SU-DHL-6 (cell line): ENCODE measurements around the gene ST8SIA5.

ENCODE experiments used
- H2AFZ ChIP-seq: fragments of 200-600 bp; sonication (generic); 2 replicates; pipeline ENCODE4 v1.6.1; 2014; ENCODE audit warnings: low read depth, mild to moderate bottlenecking, moderate library complexity, mixed read lengths, antibody characterized with exemption, low read length; ENCODE audit not compliant: severe bottlenecking
- H3F3A ChIP-seq: fragments of 200-600 bp; shearing (Covaris generic); 2 replicates; pipeline ENCODE4 v1.6.0; 2016; ENCODE audit warnings: antibody characterized with exemption, mild to moderate bottlenecking; ENCODE audit not compliant: insufficient read depth
- H3K27ac ChIP-seq: fragments of 200-600 bp; sonication (generic); 2 replicates; pipeline ENCODE4 v1.5.1; 2016; ENCODE audit warnings: low read depth, mild to moderate bottlenecking, low read length, moderate library complexity, mixed read lengths
- H3K27me3 ChIP-seq: fragments of 200-600 bp; sonication (generic), shearing (Covaris generic); 2 replicates; pipeline ENCODE4 v1.6.0; 2014; ENCODE audit warnings: mild to moderate bottlenecking, low read length
- H3K36me3 ChIP-seq: fragments of 200-600 bp; sonication (generic); 2 replicates; pipeline ENCODE4 v1.6.1; 2014; ENCODE audit warnings: mild to moderate bottlenecking, low read length, mixed read lengths
- H3K4me2 ChIP-seq: fragments of 300-600, 200-600 bp; shearing (Covaris generic), sonication (generic); 2 replicates; pipeline ENCODE4 v1.6.0; 2014; ENCODE audit warnings: low read length, low read depth, mild to moderate bottlenecking; ENCODE audit not compliant: poor library complexity, severe bottlenecking
- H3K4me3 ChIP-seq: fragments of 200-600 bp; sonication (generic); 2 replicates; pipeline ENCODE4 v1.5.1; 2014; ENCODE audit warnings: antibody characterized with exemption, low read length, mild to moderate bottlenecking, mixed read lengths; ENCODE audit not compliant: insufficient read depth, poor library complexity, severe bottlenecking
- H3K79me2 ChIP-seq: fragments of 200-600 bp; sonication (generic); 2 replicates; pipeline ENCODE4 v1.6.1; 2014; ENCODE audit warnings: mild to moderate bottlenecking, low read length, moderate library complexity; ENCODE audit not compliant: insufficient read depth
- H3K9ac ChIP-seq: fragments of 200-600 bp; sonication (generic); 2 replicates; pipeline ENCODE4 v1.7.0; 2014; ENCODE audit warnings: mild to moderate bottlenecking, low read length
- H3K9me2 ChIP-seq: fragments of 200-600 bp; sonication (generic); replicated peaks from 2 replicates; pipeline ENCODE4 v1.6.1; 2014; ENCODE audit warnings: low read length; ENCODE audit not compliant: insufficient read depth
- H3K9me3 ChIP-seq: fragments of 200-600 bp; sonication (generic); 2 replicates; pipeline ENCODE4 v1.6.1; 2014; ENCODE audit warnings: low read length, mixed read lengths; ENCODE audit not compliant: insufficient read depth
- H4K20me1 ChIP-seq: fragments of 200-600 bp; sonication (generic); 2 replicates; pipeline ENCODE4 v1.6.1; 2014; ENCODE audit warnings: low read depth, mild to moderate bottlenecking, antibody characterized with exemption, low read length, moderate library complexity, mixed read lengths
- CTCF ChIP-seq: fragments of 200-600 bp; sonication (generic); IDR thresholded peaks from one replicate; pipeline ENCODE4 v1.5.1; 2017; ENCODE audit warnings: antibody characterized with exemption, mild to moderate bottlenecking, low read length, moderate library complexity; ENCODE audit not compliant: insufficient read depth, poor library complexity, severe bottlenecking
- EZH2phosphoT487 ChIP-seq: fragments of 200-600 bp; sonication (generic), shearing (Covaris generic); conservative IDR thresholded peaks from 2 replicates; pipeline ENCODE4 v1.6.1; 2018; ENCODE audit warnings: mild to moderate bottlenecking, antibody characterized with exemption, low read length, moderate library complexity, mixed read lengths

ST8SIA5 gene

GRCh38 chr18:46789088-46789487, 32.2 kb upstream of the ST8SIA5 start:
- no peaks in the 10 kb centered on the region for H3K27me3 ChIP-seq
- H3K4me2 ChIP-seq = no peak overlapping the region
- no peak overlapping the region for H3K27ac ChIP-seq
- H3K36me3 ChIP-seq = peaks cover 3% of the 10 kb centered on the region; the same call in 1 of the 2 replicates
- no peaks in the 10 kb centered on the region for H3K79me2 ChIP-seq
- H3K9ac ChIP-seq = no peak overlapping the region
- no peak overlapping the region for H3K4me3 ChIP-seq
- H3K9me2 ChIP-seq = no peaks in the 10 kb centered on the region
- no peak overlapping the region for H2AFZ ChIP-seq
- H3K9me3 ChIP-seq = no peaks in the 10 kb centered on the region
- TF ChIP-seq CTCF (no peak), EZH2phosphoT487 (no peak)
- H4K20me1 ChIP-seq = no peaks in the 10 kb centered on the region
- H3F3A ChIP-seq = no peaks in the 10 kb centered on the region

GRCh38 chr18:46787674-46788073, 30.8 kb upstream of the ST8SIA5 start:
- H3K4me3 ChIP-seq = no peak overlapping the region
- no peaks in the 10 kb centered on the region for H3K9me2 ChIP-seq
- H2AFZ ChIP-seq = no peak overlapping the region
- no peak overlapping the region for H3K4me2 ChIP-seq
- TF ChIP-seq EZH2phosphoT487 (no peak), CTCF (no peak)
- no peaks in the 10 kb centered on the region for H3K79me2 ChIP-seq
- no peaks in the 10 kb centered on the region for H3F3A ChIP-seq
- H3K9me3 ChIP-seq = no peaks in the 10 kb centered on the region
- H3K27me3 ChIP-seq = no peaks in the 10 kb centered on the region
- H4K20me1 ChIP-seq = no peaks in the 10 kb centered on the region
- H3K36me3 ChIP-seq = peaks cover 3% of the 10 kb centered on the region; the same call in 1 of the 2 replicates
- no peak overlapping the region for H3K9ac ChIP-seq
- no peak overlapping the region for H3K27ac ChIP-seq

- no peaks in the 10 kb centered on the region for H3K27me3 ChIP-seq
- no peak overlapping the region for H3K27ac ChIP-seq
- no peak overlapping the region for H2AFZ ChIP-seq
- TF ChIP-seq CTCF (no peak), EZH2phosphoT487 (no peak)
- H3K36me3 ChIP-seq = no peaks in the 10 kb centered on the region
- no peaks in the 10 kb centered on the region for H4K20me1 ChIP-seq
- no peaks in the 10 kb centered on the region for H3K9me3 ChIP-seq
- H3K9me2 ChIP-seq = no peaks in the 10 kb centered on the region
- H3K79me2 ChIP-seq = no peaks in the 10 kb centered on the region
- H3K4me2 ChIP-seq = no peak overlapping the region
- no peak overlapping the region for H3K9ac ChIP-seq
- H3F3A ChIP-seq = no peaks in the 10 kb centered on the region
- H3K4me3 ChIP-seq = no peak overlapping the region
Observed at GRCh38 chr18:46772357-46772756, 15.5 kb upstream of the ST8SIA5 start.
